Fibroblast of lung (primary cell): ENCODE results near the gene BIVM. TPM values are rescaled to one million over a fixed set of nuclear protein-coding genes. Genes with fewer than 3 reads are reported as not detected.

ENCODE experiments used
- polyA plus RNA-seq, 2 donors: library from polyadenylated mRNA; depleted of rRNA in 1 of 2; stranded (reverse) in 1 of 2; unstranded in 1 of 2; fragments of >200 nt; gene quantifications; 2 replicates each; pipeline ENCODE4 v1.2.1, GENCODE V29; 2011 to 2012; ENCODE audit warnings: missing spikeins in 1 of 2
- total RNA-seq: library from RNA; depleted of rRNA; stranded (reverse); fragments of >200 nt; gene quantifications from 2 replicates; pipeline ENCODE4 v1.2.1, GENCODE V29; 2014

The BIVM gene
- total and polyA plus RNA-seq, 2 donors (not counting 1 experiment from before 2014, with no cell fraction given): 22.3 to 22.4 TPM

Other genes starting within 250 kb of the BIVM start
- 58.3 and 60.3 TPM in 2 replicates for gene TPP2, start 202.1 kb upstream of the BIVM start, total RNA-seq
- gene TPP2, start 202.1 kb upstream of the BIVM start, polyA plus RNA-seq: 45.0 and 51.8 TPM in 2 replicates
- gene METTL21C, start 104.1 kb upstream of the BIVM start, total RNA-seq: 0.17 TPM in 1 of 2 replicates, not detected in the other
- gene METTL21C, start 104.1 kb upstream of the BIVM start, polyA plus RNA-seq: not detected in 2 replicates
- gene TEX30, start 25.3 kb upstream of the BIVM start, total RNA-seq: 11.9 and 14.1 TPM in 2 replicates
- gene TEX30, start 25.3 kb upstream of the BIVM start, polyA plus RNA-seq: 12.7 and 21.5 TPM in 2 replicates
- 11.7 and 14.6 TPM in 2 replicates for gene POGLUT2, start 143 bp upstream of the BIVM start, total RNA-seq
- 11.6 and 18.1 TPM in 2 replicates for gene POGLUT2, start 143 bp upstream of the BIVM start, polyA plus RNA-seq
- gene ERCC5, start 46.9 kb downstream of the BIVM start, total RNA-seq: 66.0 and 78.9 TPM in 2 replicates
- 30.0 and 36.6 TPM in 2 replicates for gene ERCC5, start 46.9 kb downstream of the BIVM start, polyA plus RNA-seq